GM18520 (cell line): ENCODE measurements around the gene MACROD2.

Experiments used
- ATAC-seq: cut with Tn5 transposase; IDR thresholded peaks from one replicate; pipeline ENCODE4 v1.9.1; 2021; ENCODE audit not compliant: unreplicated experiment

Gene MACROD2

GRCh38 chr20:14632906-14633305, 637.6 kb downstream of the MACROD2 start:
- no peak for ATAC-seq

DNA sequence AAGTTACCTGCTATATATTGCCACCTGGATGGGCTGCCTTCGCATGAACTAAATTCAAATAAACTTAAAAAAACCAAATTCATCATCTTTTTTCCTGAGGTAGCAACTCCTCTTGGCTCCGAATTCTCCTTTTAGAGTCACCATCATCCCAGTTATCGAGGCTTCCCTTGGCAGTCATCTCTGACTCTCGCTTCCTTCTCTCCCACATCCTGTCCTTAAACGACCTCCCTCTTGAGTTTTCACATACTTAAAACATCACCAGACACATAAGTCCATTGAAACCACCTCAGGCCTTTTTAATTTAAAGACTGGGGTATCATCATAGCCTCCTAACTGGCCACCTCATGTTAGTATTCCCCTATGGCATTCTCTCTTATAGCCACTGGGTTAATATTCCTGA, 638.2 kb downstream of the MACROD2 start:
- no peak for ATAC-seq

GRCh38 chr20:14634665-14635064, 639.3 kb downstream of the MACROD2 start:
- ATAC-seq: no peak

DNA sequence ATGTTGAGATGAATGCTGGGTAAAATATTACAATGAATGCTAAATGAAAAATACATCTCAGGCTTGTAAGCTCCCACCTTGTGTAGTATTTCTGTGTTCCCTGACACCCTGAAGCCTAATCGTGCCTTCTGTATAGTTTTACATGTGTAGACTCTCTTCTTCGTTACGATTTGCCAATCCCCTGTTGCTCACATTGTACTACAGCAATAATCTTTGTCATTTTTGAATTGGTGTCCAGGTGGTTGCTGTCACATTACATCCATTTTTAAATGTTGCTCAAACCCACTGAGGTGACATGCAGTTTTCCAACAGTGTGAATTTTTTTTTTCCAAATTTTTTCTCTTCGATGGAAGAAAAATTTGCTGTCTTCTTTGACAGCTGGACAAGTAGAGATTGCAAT, 642.1 kb downstream of the MACROD2 start:
- no peak for ATAC-seq

- ATAC-seq: no peak
Measured at GRCh38 chr20:14643146-14643545, 647.8 kb downstream of the MACROD2 start.

- ATAC-seq: no peak
Measured at GRCh38 chr20:14643556-14643955, 648.2 kb downstream of the MACROD2 start.

- ATAC-seq: no peak
Measured at GRCh38 chr20:14644306-14645097, 649.2 kb downstream of the MACROD2 start.

GRCh38 chr20:14647016-14647415, 651.7 kb downstream of the MACROD2 start:
- ATAC-seq: no peak

DNA sequence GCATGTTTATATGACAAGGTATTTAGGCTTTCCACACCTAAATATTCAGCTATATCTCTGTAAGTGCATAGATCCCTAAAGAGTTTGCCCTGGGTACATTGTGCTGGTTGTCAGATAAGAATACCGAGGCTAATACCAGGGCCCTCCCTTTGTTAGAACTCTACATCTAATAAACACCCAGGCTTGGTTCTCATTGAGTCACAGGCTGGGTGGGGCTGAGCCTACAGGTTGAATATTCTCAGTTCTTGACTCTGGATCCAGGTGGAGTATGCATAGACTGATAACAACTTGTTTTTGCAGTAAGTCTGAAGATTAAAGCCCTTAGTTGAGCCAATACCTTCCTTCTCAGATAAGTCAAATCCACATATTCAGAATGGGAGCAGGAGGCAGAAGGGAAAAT, 654.3 kb downstream of the MACROD2 start:
- no peak for ATAC-seq

- ATAC-seq: no peak
Measured at GRCh38 chr20:14657266-14658005, 662.1 kb downstream of the MACROD2 start.

GRCh38 chr20:14664101-14664500, 668.8 kb downstream of the MACROD2 start:
- ATAC-seq: no peak

DNA sequence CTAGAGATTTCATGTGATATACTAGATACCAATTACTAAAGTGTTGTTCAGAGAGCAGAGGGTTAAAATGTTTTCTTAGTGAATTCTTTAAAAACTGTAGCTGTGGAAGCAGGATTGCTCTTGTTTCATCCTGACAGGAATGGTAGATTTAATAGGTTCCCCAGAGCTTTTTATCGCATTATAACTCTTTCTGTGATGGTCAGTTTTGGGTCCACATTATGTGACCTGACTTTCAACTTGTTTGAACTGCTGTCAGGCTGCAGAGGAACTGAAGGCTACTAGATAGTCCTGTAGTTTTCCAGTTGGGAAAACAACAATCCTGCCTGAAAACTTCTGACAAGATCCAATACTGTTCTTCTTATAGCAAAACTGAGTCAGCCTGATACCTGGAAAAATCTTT, 671.4 kb downstream of the MACROD2 start:
- ATAC-seq: no peak

- ATAC-seq: no peak
Measured at GRCh38 chr20:14667226-14667625, 671.9 kb downstream of the MACROD2 start.

- ATAC-seq: no peak
Measured at GRCh38 chr20:14672066-14672465, 676.8 kb downstream of the MACROD2 start.

GRCh38 chr20:14673164-14673563, 677.8 kb downstream of the MACROD2 start:
- no peak for ATAC-seq

DNA sequence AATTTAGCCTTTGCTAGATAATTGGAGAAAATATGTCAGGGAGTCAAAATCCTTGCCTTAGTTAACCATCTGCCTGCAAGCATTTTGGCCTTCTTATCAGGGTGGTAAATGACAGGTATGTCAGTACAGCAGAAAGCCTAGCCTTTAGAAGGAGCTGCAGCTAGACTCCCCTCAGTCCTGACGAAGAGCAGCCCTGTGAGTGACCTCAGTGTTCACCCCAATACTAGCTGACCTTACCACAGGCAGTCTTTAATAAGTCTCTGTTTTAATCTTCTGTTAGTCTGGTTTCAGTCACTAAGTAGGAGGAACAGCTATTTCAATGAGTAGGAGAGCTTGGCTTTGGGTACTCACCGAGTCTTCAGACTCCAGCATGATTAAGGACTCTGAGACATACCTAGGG, 682.1 kb downstream of the MACROD2 start:
- ATAC-seq: no peak

GRCh38 chr20:14685183-14685582, 689.9 kb downstream of the MACROD2 start:
- no peak for ATAC-seq

GRCh38 chr20:14687313-14687712, 692.0 kb downstream of the MACROD2 start:
- no peak for ATAC-seq

DNA sequence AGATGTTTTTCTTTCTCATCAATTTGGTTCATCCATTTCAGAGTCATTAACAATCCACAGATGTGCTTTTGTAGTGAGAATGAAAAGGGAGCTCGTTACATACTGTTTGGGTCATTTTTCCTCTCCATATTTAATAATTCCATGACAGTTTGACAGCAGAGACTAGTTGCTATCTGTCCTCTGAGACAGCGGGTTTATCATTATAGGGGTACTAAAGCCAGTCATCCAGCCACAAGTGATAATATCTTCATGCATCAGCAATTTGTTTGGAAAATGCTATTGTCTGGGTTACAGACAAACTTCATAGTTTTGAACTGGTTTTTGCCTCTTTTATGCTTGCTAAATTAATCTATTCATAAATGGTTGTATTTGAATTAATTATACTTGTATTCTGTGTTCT, 692.7 kb downstream of the MACROD2 start:
- no peak for ATAC-seq

- peak; percentile 90 for ATAC-seq
Measured at GRCh38 chr20:14691994-14692393, 696.7 kb downstream of the MACROD2 start.

GRCh38 chr20:14696478-14696877, 701.2 kb downstream of the MACROD2 start:
- no peak for ATAC-seq

DNA sequence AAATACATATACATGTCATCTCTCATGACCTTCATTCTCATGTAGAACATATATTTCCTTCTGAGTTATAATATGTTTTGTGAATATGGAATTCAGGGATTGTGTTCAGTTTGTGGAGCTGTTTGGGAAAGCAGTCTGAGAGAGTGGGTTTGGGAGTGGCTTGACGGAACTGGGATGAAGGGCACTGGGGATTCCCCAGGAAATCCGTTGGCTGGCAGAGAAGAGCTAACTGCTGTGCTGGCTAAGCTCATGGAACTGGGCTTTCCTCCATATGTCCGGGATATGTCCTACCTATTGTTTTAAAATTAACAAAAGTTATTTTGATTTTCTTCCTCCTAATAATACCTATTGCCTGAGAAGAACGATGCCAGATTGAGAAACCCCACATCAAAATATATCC, 701.6 kb downstream of the MACROD2 start:
- no peak for ATAC-seq
